Adrenal gland (tissue), 12 donors: ENCODE data around the gene PTCRA. TPM values are rescaled to one million over a fixed set of nuclear protein-coding genes. Genes with fewer than 3 reads are reported as not detected.
A peak's percentile ranks its signal among the peaks of the same experiment; 100 is the strongest.
"Not testable (repeated sequence)": the region's sequence is repeated elsewhere in the genome, so short reads cannot be mapped to it uniquely, and the experiment has no call there.

Experiments used
- DNase-seq, 7 donors: peaks; one replicate each; pipeline ENCODE4 v3.0.0-alpha.2; 2019 to 2020
- H3K27ac ChIP-seq, 5 donors: fragments of 200-600 bp; sonication (generic) in 4 of 5; 1 replicate in 3 of 5; 2 replicates in 2 of 5; pipeline versions ENCODE4 v1.5.1 to v1.8.0; 2016 to 2020; ENCODE audit warnings: mild to moderate bottlenecking in 1 of 5
- H3K27me3 ChIP-seq: fragments of 200-600 bp; 2 replicates; pipeline ENCODE4 v1.8.0; 2021
- H3K36me3 ChIP-seq, 2 donors: fragments of 200-600 bp; replicated peaks in 1 of 2; 1 replicate in 1 of 2; 2 replicates in 1 of 2; pipeline versions ENCODE4 v1.5.1 to v1.8.0; 2018 to 2022
- H3K4me1 ChIP-seq, 2 donors: fragments of 200-600 bp; replicated peaks in 1 of 2; 1 replicate in 1 of 2; 2 replicates in 1 of 2; pipeline versions ENCODE4 v1.5.1 to v1.8.0; 2018 to 2021
- H3K4me3 ChIP-seq, 4 donors: fragments of 200-600 bp; sonication (generic) in 3 of 4; one replicate each; pipeline ENCODE4 v1.5.1; 2016 to 2018
- H3K9me3 ChIP-seq, 3 donors: fragments of 200-600 bp; sonication (generic) in 1 of 3; replicated peaks in 1 of 3; 1 replicate in 2 of 3; 2 replicates in 1 of 3; pipeline versions ENCODE4 v1.5.1 to v1.8.0; 2016 to 2021
- POLR2A ChIP-seq, 2 donors: fragments of 450-650 bp; IDR thresholded peaks; one replicate each; pipeline ENCODE4 v1.6.1; 2017; ENCODE audit warnings: antibody characterized with exemption in 2 of 2, mild to moderate bottlenecking in 2 of 2, moderate library complexity in 1 of 2
- WGBS, 4 donors: extraction: QIAGEN DNeasy Blood & Tissue Kit in 2 of 4; methylation state at CpG; one replicate each; pipeline versions ENCODE4 v1.1.5 to v1.1.7; 2013 to 2017; 5-methylcytosine and 5-hydroxymethylcytosine counted together
- intact Hi-C, 2 donors: fragments of 100-400 bp; cut with DNase I; formaldehyde crosslinking; loops; one replicate each; pipeline versions ENCODE4 v1.14.1 to v1.15.0; 2022 to 2023
- polyA plus RNA-seq, 3 donors: library from polyadenylated mRNA; stranded (reverse); fragments of 200-250 nt in 2 of 3; fragments of 350-450 nt in 1 of 3; fragmentation: Illumina TruSeq in 1 of 3; extraction: RNeasy Lipid Tissue Mini Kit (QIAGEN cat#74804) in 1 of 3; gene quantifications; one replicate each; pipeline ENCODE4 v1.2.3, GENCODE V29; 2013 to 2014
- total RNA-seq, 9 donors: library from RNA; depleted of rRNA in 4 of 9; stranded (reverse); fragments of >200 nt in 4 of 9; fragments of 120-200 nt in 1 of 9; fragmentation: NEBNext Ultra II Directional in 1 of 9; extraction: Animal tissue kit (Norgen Biotek cat#: 25700) in 1 of 9; gene quantifications; one replicate each; pipeline versions ENCODE4 v1.1.0 to v1.2.4, GENCODE V29; 2013 to 2023
- TF ChIP-seq, protein P1 (sequence below), 6 experiments: fragments of 450-650 bp in 4 of 6; fragments of 200-600 bp in 2 of 6; sonication (generic) in 1 of 6; IDR thresholded peaks; 1 replicate in 5 of 6; 2 replicates in 1 of 6; pipeline versions ENCODE4 v1.5.1 to v1.8.0; 2016 to 2021; ENCODE audit warnings: antibody characterized with exemption in 6 of 6, mild to moderate bottlenecking in 2 of 6, moderate library complexity in 1 of 6
- donor health status: healthy with polysubstance abuse.
- donor health status: Bipolar disorder and iron deficiency.
- donor health status: DM: yes; HTN: yes; CAD: no.
- donor health status: DM: no; HTN: no; CAD: no.
- donor health status: DM: no; HTN: no; CAD: no.
- donor health status: DM: yes; HTN: yes; CAD: no.

PTCRA gene
- total and polyA plus RNA-seq, 12 donors: 0.22 to 0.34 TPM; not detected in 10

DNA sequence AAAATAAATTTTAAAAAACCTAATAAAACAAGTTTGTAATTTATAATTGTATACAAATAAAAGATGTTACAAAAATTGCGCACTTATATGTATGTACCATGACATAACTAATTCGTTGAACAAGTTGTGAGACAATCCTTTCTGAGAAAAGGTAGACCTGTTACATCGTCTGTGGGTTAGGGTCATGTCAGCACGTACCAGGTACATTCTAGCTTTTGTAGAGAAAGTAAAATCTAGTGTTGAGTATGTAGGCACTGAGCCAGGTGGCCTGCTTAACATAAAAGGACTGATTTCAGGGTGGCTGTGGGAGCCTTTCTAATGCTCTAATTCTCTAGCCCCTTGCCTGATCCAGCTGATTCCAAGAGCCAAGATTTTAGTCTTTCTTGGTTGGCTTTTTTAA lies 26.0 kb upstream of the PTCRA start:
- peak overlapping the region; percentile 65 to 97 (median 90) for H3K27ac ChIP-seq
- no peak for TF ChIP-seq POLR2A (IDR thresholded peaks at IDR 0.05)
- TF ChIP-seq, protein P1, sequence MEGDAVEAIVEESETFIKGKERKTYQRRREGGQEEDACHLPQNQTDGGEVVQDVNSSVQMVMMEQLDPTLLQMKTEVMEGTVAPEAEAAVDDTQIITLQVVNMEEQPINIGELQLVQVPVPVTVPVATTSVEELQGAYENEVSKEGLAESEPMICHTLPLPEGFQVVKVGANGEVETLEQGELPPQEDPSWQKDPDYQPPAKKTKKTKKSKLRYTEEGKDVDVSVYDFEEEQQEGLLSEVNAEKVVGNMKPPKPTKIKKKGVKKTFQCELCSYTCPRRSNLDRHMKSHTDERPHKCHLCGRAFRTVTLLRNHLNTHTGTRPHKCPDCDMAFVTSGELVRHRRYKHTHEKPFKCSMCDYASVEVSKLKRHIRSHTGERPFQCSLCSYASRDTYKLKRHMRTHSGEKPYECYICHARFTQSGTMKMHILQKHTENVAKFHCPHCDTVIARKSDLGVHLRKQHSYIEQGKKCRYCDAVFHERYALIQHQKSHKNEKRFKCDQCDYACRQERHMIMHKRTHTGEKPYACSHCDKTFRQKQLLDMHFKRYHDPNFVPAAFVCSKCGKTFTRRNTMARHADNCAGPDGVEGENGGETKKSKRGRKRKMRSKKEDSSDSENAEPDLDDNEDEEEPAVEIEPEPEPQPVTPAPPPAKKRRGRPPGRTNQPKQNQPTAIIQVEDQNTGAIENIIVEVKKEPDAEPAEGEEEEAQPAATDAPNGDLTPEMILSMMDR (IDR thresholded peaks at IDR 0.05): no peak
- H3K9me3 ChIP-seq: no peaks in the 10 kb centered on the region
- DNase-seq: peak in 2 of 7 donors; percentile 12 to 50
- peaks cover 16 to 17% of the 10 kb centered on the region in 2 donors for H3K4me1 ChIP-seq
- no peaks in the 10 kb centered on the region for H3K27me3 ChIP-seq
- WGBS, 4 donors: 52 to 64% (median 53%) methylated on average over 4 of the region's 4 CpGs
- H3K4me3 ChIP-seq: peak overlapping the region in 2 of 4 donors; percentile 67 to 80
- intact Hi-C loops: no loop called here
- H3K36me3 ChIP-seq: peaks cover 0 to 27% of the 10 kb centered on the region in 2 donors

DNA sequence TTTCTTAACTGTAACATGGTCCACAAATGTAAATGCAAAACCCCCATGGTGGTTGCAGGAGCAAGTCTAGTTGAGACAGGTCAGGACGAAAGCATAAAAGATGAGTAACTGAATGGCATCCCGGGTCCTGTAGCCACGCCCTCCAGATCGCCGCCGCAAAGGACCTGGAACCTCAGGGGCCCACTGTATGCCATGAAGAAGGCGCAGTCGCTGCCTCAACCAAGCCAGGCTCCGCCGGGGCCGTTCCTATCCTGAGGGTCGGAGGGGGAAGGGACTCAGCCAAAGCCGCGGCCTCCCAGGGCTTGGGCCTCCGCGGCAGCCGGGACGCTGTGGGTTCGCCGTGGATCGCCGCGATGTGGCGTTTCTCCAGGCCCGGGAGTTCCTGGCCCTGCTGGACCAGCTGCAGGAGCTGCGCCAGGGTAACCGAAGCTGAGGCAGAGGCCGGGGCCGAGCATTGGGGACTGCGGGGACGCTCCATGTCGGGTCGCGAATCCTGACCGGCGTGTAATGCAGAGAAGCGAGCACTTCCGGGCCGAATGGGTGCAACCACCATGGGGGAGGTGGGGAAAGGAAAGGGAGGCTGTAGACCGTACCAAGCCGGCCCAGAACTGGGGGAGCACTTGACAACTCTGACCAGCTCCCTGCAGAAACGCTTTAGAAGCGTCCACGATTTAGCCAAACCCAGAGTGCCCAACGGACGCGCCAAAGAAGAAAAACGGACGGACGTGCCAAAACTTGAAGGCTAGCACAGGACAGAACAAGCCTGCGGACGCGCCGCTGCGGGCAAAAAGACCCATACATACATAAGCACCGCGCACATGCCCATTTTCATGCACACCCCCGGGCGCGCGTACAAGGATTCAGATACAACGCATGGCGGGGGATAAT lies 25.3 kb upstream of the PTCRA start:
- H3K27ac ChIP-seq: peak overlapping the region; percentile 65 to 97 (median 90)
- intact Hi-C loops: no loop called here
- TF ChIP-seq, protein P1 (IDR thresholded peaks at IDR 0.05): no peak
- peak; percentile 71 to 93 for TF ChIP-seq POLR2A (IDR thresholded peaks at IDR 0.05)
- H3K27me3 ChIP-seq: no peaks in the 10 kb centered on the region
- no peaks in the 10 kb centered on the region for H3K9me3 ChIP-seq
- peak overlapping the region; percentile 67 to 85 (median 78) for H3K4me3 ChIP-seq
- peaks cover 0 to 20% of the 10 kb centered on the region in 2 donors for H3K36me3 ChIP-seq
- peak; percentile 93 to 98 (median 96) for DNase-seq
- WGBS, 4 donors: 0 to 1% (median 1%) methylated on average over 21 to 63 of the region's 63 CpGs
- peaks cover 16 to 17% of the 10 kb centered on the region in 2 donors for H3K4me1 ChIP-seq

DNA sequence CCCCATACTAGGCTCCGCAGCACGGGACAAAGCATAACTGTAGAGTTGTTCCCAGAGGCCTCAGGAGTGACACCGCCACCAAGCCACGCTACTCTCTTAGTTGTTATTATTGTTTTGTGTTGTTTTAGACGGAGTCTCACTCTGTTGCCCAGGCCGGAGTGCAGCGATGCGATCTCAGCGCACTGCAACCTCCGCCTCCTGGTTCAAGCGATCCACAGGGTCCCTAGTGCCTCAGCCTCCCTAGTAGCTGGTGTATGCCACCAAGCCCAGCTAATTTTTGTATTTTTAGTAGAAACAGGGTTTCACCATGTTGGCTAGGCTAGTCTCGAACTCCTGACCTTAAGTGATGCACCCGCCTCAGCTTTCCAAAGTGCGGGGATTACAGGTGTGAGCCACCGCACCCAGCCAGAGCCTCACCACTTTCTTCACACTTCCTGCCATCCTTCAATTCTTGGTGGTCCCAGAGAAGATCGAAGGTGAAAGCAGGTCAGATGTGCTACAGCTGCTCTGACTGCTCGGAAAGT lies 24.6 kb upstream of the PTCRA start:
- Histone ChIP-seq H3K27ac (peak overlapping the region in 4 of 5 donors; percentile 84 to 97 (median 92)), H3K4me1 (peaks cover 16 to 17% of the 10 kb centered on the region in 2 donors), H3K4me3 (peak overlapping the region in 2 of 4 donors; percentile 67 to 80), H3K9me3 (no peaks in the 10 kb centered on the region), H3K27me3 (no peaks in the 10 kb centered on the region), H3K36me3 (peaks cover 0 to 13% of the 10 kb centered on the region in 2 donors)
- intact Hi-C loops: no loop called here
- TF ChIP-seq POLR2A (IDR thresholded peaks at IDR 0.05): no peak
- TF ChIP-seq, protein P1 (IDR thresholded peaks at IDR 0.05): no peak
- WGBS, 4 donors: 36 to 57% (median 40%) methylated on average over 9 to 17 of the region's 17 CpGs
- DNase-seq: no peak

DNA sequence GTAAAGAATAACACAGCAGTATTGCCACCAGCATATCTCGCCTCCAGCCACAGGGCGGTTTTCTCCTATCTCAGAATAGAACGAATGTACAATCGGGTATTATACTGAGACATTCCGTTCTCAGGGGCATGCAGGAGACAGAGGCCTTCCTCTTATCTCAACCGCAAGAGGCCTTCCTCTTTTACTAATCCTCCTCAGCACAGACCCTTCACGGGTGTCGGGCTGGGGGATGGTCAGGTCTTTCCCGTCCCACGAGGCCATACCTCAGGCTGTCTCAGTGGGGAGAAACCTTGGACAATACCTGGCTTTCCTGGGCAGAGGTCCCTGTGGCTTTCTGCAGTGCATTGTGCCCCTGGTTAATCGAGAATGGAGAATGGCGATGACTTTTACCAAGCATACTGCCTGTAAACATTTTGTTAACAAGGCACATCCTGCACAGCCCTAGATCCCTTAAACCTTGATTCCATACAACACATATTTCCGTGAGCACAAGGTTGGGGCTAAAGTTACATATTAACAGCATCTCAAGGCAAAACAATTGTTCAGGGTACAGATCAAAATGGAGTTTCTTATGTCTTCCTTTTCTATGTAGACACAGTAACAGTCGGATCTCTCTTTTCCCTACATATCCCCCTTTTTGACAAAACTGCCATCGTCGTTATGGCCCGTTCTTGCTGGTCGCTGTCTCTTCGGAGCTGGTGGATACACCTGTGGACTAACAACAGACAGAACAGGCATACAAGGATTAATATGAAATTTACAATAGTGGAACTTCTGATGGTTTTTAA lies 21.6 kb upstream of the PTCRA start:
- H3K27me3 ChIP-seq, H3K4me3 ChIP-seq, DNase-seq, H3K36me3 ChIP-seq, H3K9me3 ChIP-seq, intact Hi-C loops: not testable (repeated sequence)
- 51 to 61% (median 53%) methylated on average over 19 of the region's 19 CpGs for WGBS, 4 donors
- peak overlapping the region in 1 of 5 donors; percentile 51 for H3K27ac ChIP-seq
- H3K4me1 ChIP-seq: peaks cover 17 to 19% of the 10 kb centered on the region in 2 donors
